ENCODE measurements around the gene TIE1.
A peak's percentile ranks its signal among the peaks of the same experiment; 100 is the strongest.

The TIE1 gene

DNA sequence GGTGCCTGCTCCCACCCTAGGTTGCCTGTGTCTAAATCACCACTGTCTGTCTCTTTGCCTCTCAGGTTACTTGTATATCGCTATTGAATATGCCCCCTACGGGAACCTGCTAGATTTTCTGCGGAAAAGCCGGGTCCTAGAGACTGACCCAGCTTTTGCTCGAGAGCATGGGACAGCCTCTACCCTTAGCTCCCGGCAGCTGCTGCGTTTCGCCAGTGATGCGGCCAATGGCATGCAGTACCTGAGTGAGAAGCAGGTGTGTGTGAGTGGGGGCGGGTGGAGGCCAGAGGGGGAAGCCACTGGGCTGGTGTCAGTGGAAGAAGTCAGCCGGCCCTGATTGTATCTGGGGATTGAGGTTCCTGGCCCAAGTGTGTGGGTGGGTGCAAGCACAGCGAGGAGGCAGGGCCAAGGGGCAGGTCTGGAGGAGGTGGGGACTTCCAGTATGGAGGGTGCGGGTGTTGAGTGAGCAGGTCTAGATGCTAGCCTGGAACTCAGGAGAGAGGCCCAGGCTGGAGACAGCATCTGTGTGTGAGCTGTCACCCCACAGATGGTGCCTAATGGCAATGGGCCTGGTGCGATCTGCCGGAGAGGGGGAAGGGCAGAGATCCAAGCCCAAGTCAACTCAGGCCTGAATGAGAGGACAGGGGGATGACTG is 17.2 kb downstream of the TIE1 start:
- peak; percentile 27 for DNase-seq (ENCODE audit: low read depth)
- TF ChIP-seq, protein P1, sequence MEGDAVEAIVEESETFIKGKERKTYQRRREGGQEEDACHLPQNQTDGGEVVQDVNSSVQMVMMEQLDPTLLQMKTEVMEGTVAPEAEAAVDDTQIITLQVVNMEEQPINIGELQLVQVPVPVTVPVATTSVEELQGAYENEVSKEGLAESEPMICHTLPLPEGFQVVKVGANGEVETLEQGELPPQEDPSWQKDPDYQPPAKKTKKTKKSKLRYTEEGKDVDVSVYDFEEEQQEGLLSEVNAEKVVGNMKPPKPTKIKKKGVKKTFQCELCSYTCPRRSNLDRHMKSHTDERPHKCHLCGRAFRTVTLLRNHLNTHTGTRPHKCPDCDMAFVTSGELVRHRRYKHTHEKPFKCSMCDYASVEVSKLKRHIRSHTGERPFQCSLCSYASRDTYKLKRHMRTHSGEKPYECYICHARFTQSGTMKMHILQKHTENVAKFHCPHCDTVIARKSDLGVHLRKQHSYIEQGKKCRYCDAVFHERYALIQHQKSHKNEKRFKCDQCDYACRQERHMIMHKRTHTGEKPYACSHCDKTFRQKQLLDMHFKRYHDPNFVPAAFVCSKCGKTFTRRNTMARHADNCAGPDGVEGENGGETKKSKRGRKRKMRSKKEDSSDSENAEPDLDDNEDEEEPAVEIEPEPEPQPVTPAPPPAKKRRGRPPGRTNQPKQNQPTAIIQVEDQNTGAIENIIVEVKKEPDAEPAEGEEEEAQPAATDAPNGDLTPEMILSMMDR (conservative IDR thresholded peaks at IDR 0.05; ENCODE audit: low read length): no peak
- no peak overlapping the region for H3K4me3 ChIP-seq (ENCODE audit: low read length)

DNA sequence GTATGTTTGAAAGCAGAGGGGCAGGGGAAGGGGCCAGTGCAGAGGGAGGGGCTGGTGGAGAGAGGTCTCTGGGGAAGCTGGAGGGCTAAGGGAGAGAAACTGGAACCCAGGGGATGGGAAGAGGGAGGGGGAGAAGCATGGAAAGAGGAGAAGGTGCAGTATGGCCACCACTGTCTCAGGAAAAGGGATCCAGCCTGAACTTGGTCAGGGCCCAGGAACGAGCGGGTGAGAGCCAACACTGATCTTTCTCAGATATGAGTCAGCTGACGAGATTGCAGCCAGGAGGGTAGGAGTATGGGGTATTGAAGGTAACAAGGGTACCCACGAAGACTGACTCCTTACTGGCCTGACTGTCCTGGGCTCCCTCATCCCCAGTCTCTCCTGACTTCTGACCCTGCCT is 18.0 kb downstream of the TIE1 start:
- DNase-seq (ENCODE audit: low read depth): no peak
- TF ChIP-seq, protein P1 (conservative IDR thresholded peaks at IDR 0.05; ENCODE audit: low read length): no peak
- H3K4me3 ChIP-seq (ENCODE audit: low read length): no peak overlapping the region

DNA sequence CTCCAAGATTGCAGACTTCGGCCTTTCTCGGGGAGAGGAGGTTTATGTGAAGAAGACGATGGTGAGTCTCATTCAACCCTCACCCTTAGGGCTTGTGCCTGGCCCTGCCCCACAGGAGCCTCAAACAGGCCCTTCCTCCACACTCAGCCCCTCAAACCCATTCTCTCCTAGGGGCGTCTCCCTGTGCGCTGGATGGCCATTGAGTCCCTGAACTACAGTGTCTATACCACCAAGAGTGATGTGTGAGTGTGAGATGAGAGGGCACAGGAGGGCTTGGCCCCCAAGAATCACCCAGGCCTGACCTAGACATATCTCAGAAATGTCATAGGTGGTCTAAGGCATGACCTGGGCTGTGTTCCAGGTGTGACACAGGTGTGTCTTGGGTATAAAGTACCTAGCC is 18.5 kb downstream of the TIE1 start:
- TF ChIP-seq, protein P1 (conservative IDR thresholded peaks at IDR 0.05; ENCODE audit: low read length): no peak
- no peak for DNase-seq (ENCODE audit: low read depth)
- H3K4me3 ChIP-seq (ENCODE audit: low read length): no peak overlapping the region

DNA sequence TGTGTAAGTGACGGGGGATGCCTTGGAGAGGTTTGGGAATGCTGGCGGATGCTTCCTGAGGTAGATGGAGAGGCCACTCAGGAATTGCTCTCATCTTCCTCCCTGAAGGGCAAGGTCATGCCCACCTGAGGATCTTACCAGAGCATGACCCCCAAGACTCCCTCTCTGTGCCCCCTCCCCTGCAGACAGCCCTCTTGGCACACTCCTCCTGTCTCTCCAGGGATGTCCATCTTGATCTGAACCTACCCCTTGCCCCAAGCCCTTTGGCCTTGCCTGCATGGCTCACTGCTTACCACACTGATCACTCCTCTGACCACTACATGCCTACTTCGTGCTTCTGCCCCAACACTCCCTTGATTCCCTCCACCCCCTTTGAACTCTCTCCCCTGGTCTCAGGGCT is 19.0 kb downstream of the TIE1 start:
- TF ChIP-seq, protein P1 (conservative IDR thresholded peaks at IDR 0.05; ENCODE audit: low read length): no peak
- DNase-seq (ENCODE audit: low read depth): no peak
- H3K4me3 ChIP-seq (ENCODE audit: low read length): no peak overlapping the region

DNA sequence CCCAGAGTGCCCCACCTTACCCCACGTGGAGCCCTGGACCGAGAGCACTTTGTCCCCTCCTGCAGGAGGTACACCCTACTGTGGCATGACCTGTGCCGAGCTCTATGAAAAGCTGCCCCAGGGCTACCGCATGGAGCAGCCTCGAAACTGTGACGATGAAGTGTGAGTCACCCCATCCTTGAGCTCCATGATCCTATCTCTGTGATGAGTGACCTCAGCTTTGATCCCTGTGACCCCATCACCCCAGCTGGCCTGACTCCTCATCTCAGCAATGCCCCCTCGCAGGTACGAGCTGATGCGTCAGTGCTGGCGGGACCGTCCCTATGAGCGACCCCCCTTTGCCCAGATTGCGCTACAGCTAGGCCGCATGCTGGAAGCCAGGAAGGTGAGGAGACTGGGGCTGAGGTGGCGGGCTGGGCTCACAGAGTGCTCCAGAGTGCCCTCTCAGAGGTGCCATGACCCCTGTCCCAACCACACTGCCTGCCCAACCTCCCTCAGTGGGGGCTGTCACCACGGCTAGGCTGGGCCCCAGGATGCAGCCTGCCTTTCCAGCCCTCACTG is 20.6 kb downstream of the TIE1 start:
- DNase-seq (ENCODE audit: low read depth): no peak
- H3K4me3 ChIP-seq (ENCODE audit: low read length): no peak overlapping the region
- TF ChIP-seq, protein P1 (conservative IDR thresholded peaks at IDR 0.05; ENCODE audit: low read length): no peak

DNA sequence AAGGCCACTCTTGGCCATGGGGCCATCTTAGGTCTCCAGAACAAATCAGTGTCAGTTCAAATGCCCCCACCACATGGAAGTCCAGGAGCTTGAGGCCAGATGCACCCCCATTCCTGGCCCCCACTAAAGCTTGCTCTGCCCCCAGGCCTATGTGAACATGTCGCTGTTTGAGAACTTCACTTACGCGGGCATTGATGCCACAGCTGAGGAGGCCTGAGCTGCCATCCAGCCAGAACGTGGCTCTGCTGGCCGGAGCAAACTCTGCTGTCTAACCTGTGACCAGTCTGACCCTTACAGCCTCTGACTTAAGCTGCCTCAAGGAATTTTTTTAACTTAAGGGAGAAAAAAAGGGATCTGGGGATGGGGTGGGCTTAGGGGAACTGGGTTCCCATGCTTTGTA is 21.7 kb downstream of the TIE1 start:
- H3K4me3 ChIP-seq (ENCODE audit: low read length): no peak overlapping the region
- TF ChIP-seq, protein P1 (conservative IDR thresholded peaks at IDR 0.05; ENCODE audit: low read length): no peak
- no peak for DNase-seq (ENCODE audit: low read depth)

DNA sequence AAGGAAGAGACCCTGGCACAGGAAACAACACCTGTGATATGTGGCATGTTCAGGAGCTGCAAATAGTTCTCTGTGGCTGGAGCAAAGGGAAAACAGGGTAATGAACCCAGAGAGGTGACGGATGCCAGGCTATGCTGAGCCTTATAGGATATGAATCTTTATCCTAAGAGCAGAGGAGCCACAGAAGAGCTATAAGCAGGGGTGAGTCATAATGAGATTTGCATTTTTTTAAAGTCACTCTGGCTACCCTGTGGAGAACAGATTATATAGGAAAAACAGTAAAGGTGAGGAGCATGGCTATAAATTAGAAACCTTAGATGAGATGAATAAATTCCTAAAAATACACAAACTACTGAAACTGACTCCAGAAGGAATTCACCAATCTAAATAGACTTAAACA is 24.0 kb downstream of the TIE1 start:
- TF ChIP-seq, protein P1 (conservative IDR thresholded peaks at IDR 0.05; ENCODE audit: low read length): no peak
- H3K4me3 ChIP-seq (ENCODE audit: low read length): no peak overlapping the region
- no peak for DNase-seq (ENCODE audit: low read depth)

Measured in AG10803 (cell line).